Hepatocyte (in vitro differentiated cells): ENCODE results near the gene MAP10. TPM values are rescaled to one million over a fixed set of nuclear protein-coding genes. Genes with fewer than 3 reads are reported as not detected.

Experiments used
- DNase-seq: peaks from one replicate; pipeline ENCODE4 v3.0.0-alpha.2; 2016; ENCODE audit warnings: low spot score
- H2AFZ ChIP-seq: fragments of 200-600 bp; sonication (generic); 2 replicates; pipeline ENCODE4 v1.6.0; 2016; ENCODE audit warnings: antibody characterized with exemption, mild to moderate bottlenecking
- H3K27ac ChIP-seq: fragments of 200-600 bp; sonication (generic); 2 replicates; pipeline ENCODE4 v1.5.1; 2016; ENCODE audit warnings: mild to moderate bottlenecking
- H3K27me3 ChIP-seq: fragments of 200-600 bp; sonication (generic); 2 replicates; pipeline ENCODE4 v1.6.1; 2016
- H3K36me3 ChIP-seq: fragments of 200-600 bp; sonication (generic); replicated peaks from 2 replicates; pipeline ENCODE4 v1.5.1; 2016; ENCODE audit warnings: low read depth; ENCODE audit not compliant: insufficient read depth
- H3K4me1 ChIP-seq: fragments of 200-600 bp; sonication (generic); 2 replicates; pipeline ENCODE4 v1.5.1; 2016; ENCODE audit warnings: mild to moderate bottlenecking, moderate library complexity; ENCODE audit not compliant: insufficient read depth
- H3K4me2 ChIP-seq: fragments of 200-600 bp; sonication (generic); 2 replicates; pipeline ENCODE4 v1.6.0; 2016
- H3K4me3 ChIP-seq: fragments of 200-600 bp; sonication (generic); 2 replicates; pipeline ENCODE4 v1.5.1; 2016; ENCODE audit warnings: mild to moderate bottlenecking
- H3K79me2 ChIP-seq: fragments of 200-600 bp; sonication (generic); 2 replicates; pipeline ENCODE4 v1.6.0; 2017; ENCODE audit warnings: mild to moderate bottlenecking
- H3K9me2 ChIP-seq: fragments of 200-600 bp; sonication (generic); replicated peaks from 2 replicates; pipeline ENCODE4 v1.6.0; 2017; ENCODE audit warnings: mild to moderate bottlenecking; ENCODE audit not compliant: insufficient read depth
- H3K9me3 ChIP-seq: fragments of 200-600 bp; sonication (generic); 2 replicates; pipeline ENCODE4 v1.5.1; 2016; ENCODE audit warnings: low read depth, mild to moderate bottlenecking
- H4K20me1 ChIP-seq: fragments of 200-600 bp; sonication (generic); 2 replicates; pipeline ENCODE4 v1.6.0; 2016; ENCODE audit warnings: mild to moderate bottlenecking; ENCODE audit not compliant: insufficient read depth, poor library complexity, severe bottlenecking
- EZH2 ChIP-seq: fragments of 200-600 bp; sonication (generic); IDR thresholded peaks from 2 replicates; pipeline ENCODE4 v1.6.1; 2016; ENCODE audit warnings: antibody characterized with exemption, mild to moderate bottlenecking, borderline replicate concordance
- EZH2phosphoT487 ChIP-seq: fragments of 200-600 bp; sonication (generic); IDR thresholded peaks from one replicate; pipeline ENCODE4 v1.6.1; 2018; ENCODE audit warnings: antibody characterized with exemption, mild to moderate bottlenecking, low read depth, moderate library complexity; ENCODE audit not compliant: unreplicated experiment, severe bottlenecking
- WGBS: methylation state at CpG from one replicate; pipeline ENCODE4 v1.1.6; 2016; ENCODE audit warnings: low lambda C conversion rate; ENCODE audit errors: missing lambda C conversion rate; 5-methylcytosine and 5-hydroxymethylcytosine counted together
- polyA plus RNA-seq: library from polyadenylated mRNA; unstranded; fragments of >200 nt; fragmentation: Nextera tagmentation; extraction: Ambion mirVana; gene quantifications from 2 replicates; pipeline ENCODE4 v1.2.1, GENCODE V29; 2016
- total RNA-seq: library from RNA; depleted of rRNA; stranded (reverse); fragments of >200 nt; gene quantifications from 2 replicates; pipeline ENCODE4 v1.2.3, GENCODE V29; 2014
- TF ChIP-seq, protein P1 (sequence below): fragments of 200-600 bp; sonication (generic); IDR thresholded peaks from 2 replicates; pipeline ENCODE4 v1.5.1; 2016; ENCODE audit warnings: antibody characterized with exemption, mild to moderate bottlenecking; ENCODE audit not compliant: poor library complexity

Gene MAP10
- total and polyA plus RNA-seq, 2 experiments from 2014 or later: 2.1 to 5.7 TPM

DNA sequence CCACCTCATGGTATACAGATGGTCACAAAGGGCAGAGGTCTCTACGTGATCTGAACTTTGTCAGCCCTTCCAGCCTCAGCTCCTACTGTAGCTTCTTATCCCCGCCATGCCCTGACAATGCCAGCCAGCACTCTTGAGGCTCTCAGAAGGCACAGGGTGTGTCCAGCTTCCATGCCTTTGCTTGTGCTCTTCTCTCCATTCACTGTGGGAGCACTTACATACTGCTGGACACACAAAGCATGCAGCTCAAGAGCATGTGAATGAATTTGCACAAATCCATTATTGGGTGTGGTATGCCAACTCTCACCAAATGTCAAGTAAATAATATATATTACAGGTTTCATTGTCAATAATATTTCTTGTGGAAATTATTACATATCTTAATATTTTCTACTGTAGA, 36.4 kb upstream of the MAP10 start:
- no peaks in the 10 kb centered on the region for H3K9me2 ChIP-seq
- no peaks in the 10 kb centered on the region for H3K27me3 ChIP-seq
- no peaks in the 10 kb centered on the region for H3K36me3 ChIP-seq
- no peak overlapping the region for H2AFZ ChIP-seq
- no peak overlapping the region for H3K27ac ChIP-seq
- 85% methylated on average over 2 of the region's 2 CpGs for WGBS
- peaks cover 23% of the 10 kb centered on the region for H3K4me1 ChIP-seq
- H3K4me2 ChIP-seq: no peak overlapping the region
- H3K9me3 ChIP-seq: no peaks in the 10 kb centered on the region
- H3K4me3 ChIP-seq: no peak overlapping the region
- DNase-seq: no peak
- no peaks in the 10 kb centered on the region for H4K20me1 ChIP-seq
- no peaks in the 10 kb centered on the region for H3K79me2 ChIP-seq
- TF ChIP-seq EZH2 (no peak), EZH2phosphoT487 (no peak)
- TF ChIP-seq, protein P1, sequence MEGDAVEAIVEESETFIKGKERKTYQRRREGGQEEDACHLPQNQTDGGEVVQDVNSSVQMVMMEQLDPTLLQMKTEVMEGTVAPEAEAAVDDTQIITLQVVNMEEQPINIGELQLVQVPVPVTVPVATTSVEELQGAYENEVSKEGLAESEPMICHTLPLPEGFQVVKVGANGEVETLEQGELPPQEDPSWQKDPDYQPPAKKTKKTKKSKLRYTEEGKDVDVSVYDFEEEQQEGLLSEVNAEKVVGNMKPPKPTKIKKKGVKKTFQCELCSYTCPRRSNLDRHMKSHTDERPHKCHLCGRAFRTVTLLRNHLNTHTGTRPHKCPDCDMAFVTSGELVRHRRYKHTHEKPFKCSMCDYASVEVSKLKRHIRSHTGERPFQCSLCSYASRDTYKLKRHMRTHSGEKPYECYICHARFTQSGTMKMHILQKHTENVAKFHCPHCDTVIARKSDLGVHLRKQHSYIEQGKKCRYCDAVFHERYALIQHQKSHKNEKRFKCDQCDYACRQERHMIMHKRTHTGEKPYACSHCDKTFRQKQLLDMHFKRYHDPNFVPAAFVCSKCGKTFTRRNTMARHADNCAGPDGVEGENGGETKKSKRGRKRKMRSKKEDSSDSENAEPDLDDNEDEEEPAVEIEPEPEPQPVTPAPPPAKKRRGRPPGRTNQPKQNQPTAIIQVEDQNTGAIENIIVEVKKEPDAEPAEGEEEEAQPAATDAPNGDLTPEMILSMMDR: no peak

DNA sequence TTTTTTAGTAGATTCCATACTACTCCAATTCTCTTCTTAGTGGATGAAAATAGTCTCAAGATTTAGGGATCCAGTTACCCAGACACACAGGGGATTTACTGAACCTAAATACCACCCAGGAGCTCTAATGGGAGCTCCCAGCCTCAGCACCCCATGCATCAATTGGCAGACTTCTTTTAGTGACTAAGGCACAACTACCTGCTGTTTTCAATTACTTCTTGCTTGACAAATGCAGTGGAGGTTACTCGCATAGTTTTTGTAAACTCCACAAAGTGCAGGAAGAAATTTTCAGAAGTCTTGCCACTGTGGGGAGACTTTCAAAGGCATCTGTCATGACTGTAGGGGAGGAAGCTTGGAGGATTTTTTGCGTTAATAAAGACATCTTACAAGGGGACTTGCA, 35.5 kb upstream of the MAP10 start:
- H3K4me3 ChIP-seq: no peak overlapping the region
- no peaks in the 10 kb centered on the region for H3K27me3 ChIP-seq
- 58% methylated on average over 2 of the region's 2 CpGs for WGBS
- H3K9me2 ChIP-seq: no peaks in the 10 kb centered on the region
- no peak for DNase-seq
- peaks cover 17% of the 10 kb centered on the region for H3K4me1 ChIP-seq
- no peak overlapping the region for H3K4me2 ChIP-seq
- H4K20me1 ChIP-seq: no peaks in the 10 kb centered on the region
- H3K27ac ChIP-seq: no peak overlapping the region
- no peak overlapping the region for H2AFZ ChIP-seq
- TF ChIP-seq EZH2phosphoT487 (no peak), EZH2 (no peak)
- H3K79me2 ChIP-seq: no peaks in the 10 kb centered on the region
- no peaks in the 10 kb centered on the region for H3K9me3 ChIP-seq
- H3K36me3 ChIP-seq: no peaks in the 10 kb centered on the region

DNA sequence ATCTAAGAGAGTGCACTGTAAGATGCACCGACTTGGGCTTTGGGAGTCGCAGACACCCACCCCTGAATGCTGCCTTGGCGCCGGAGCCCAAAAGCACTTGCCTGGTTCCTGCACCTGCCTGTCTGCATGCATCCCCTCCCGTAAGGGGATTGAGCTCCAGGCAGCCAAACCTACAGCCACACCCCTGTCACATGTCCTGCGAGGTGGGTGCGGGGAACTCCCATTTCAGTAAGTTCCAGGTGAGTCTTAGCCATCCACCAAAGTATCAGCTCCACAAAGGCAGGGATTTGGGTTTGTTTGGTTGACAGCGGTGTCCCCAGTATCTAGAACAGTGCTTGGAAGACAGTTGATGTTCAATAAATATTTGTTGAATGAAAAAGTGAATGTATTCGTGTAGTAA, 31.5 kb upstream of the MAP10 start:
- no peak overlapping the region for H3K27ac ChIP-seq
- H3K4me3 ChIP-seq: no peak overlapping the region
- no peaks in the 10 kb centered on the region for H3K36me3 ChIP-seq
- H3K79me2 ChIP-seq: no peaks in the 10 kb centered on the region
- H3K4me2 ChIP-seq: no peak overlapping the region
- no peaks in the 10 kb centered on the region for H3K9me3 ChIP-seq
- H3K9me2 ChIP-seq: no peaks in the 10 kb centered on the region
- no peaks in the 10 kb centered on the region for H3K27me3 ChIP-seq
- no peak overlapping the region for H2AFZ ChIP-seq
- no peak for DNase-seq
- no peaks in the 10 kb centered on the region for H3K4me1 ChIP-seq
- H4K20me1 ChIP-seq: no peaks in the 10 kb centered on the region
- TF ChIP-seq EZH2 (no peak), EZH2phosphoT487 (no peak)
- TF ChIP-seq, protein P1: no peak
- 96% methylated on average over 9 of the region's 9 CpGs for WGBS

DNA sequence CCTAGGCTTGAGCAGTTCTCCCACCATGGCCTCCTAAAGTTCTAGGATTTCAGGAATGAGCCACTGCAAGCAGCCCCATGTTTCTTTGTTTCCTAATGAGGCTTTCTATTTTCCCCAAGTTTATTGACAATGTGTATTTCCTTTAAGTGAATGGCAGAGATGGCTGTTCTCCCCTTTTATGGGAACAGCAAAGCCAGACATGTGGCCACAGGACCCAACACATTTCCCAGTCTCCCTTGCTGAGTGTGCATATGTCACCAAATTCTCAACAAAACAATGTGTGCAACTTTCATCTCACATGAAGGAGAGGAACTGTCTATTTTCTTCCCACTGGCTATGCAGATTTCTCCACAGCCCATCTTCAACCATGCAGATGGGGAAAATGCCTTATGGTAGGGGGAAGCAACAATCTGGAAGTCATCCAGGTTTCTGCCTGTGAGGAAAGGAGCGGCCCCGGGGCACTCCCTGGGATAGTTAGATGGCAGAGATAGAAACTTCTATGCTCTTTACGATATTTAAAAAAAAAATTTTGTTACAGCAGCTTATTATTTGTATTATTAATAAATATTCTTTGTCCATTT, 28.6 kb upstream of the MAP10 start:
- H3K4me1 ChIP-seq: no peaks in the 10 kb centered on the region
- H2AFZ ChIP-seq: no peak overlapping the region
- H3K9me3 ChIP-seq: no peaks in the 10 kb centered on the region
- no peak overlapping the region for H3K4me3 ChIP-seq
- no peak overlapping the region for H3K27ac ChIP-seq
- no peak for DNase-seq
- no peak overlapping the region for H3K4me2 ChIP-seq
- 71% methylated on average over 3 of the region's 3 CpGs for WGBS
- H4K20me1 ChIP-seq: no peaks in the 10 kb centered on the region
- H3K9me2 ChIP-seq: no peaks in the 10 kb centered on the region
- TF ChIP-seq EZH2phosphoT487 (no peak), EZH2 (no peak)
- TF ChIP-seq, protein P1: no peak
- no peaks in the 10 kb centered on the region for H3K79me2 ChIP-seq
- no peaks in the 10 kb centered on the region for H3K36me3 ChIP-seq
- H3K27me3 ChIP-seq: no peaks in the 10 kb centered on the region
